ENCODE data around the gene DOCK11.

- TF ChIP-seq CTCF (IDR thresholded peaks at IDR 0.05; ENCODE audit: poor library complexity, severe bottlenecking): no peak
- TF ChIP-seq RAD21 (conservative IDR thresholded peaks at IDR 0.05): no peak
- no peak for TF ChIP-seq EZH2 (IDR thresholded peaks at IDR 0.05; ENCODE audit: borderline replicate concordance, insufficient read depth, low read length, poor library complexity, severe bottlenecking)
- TF ChIP-seq POLR2AphosphoS5 (IDR thresholded peaks at IDR 0.05): no peak
- no peak for TF ChIP-seq REST (IDR thresholded peaks at IDR 0.05; ENCODE audit: borderline replicate concordance)
- no peak for TF ChIP-seq TAF1 (IDR thresholded peaks at IDR 0.05; ENCODE audit: low read depth)
- no peak for TF ChIP-seq SMC3 (conservative IDR thresholded peaks at IDR 0.05; ENCODE audit: poor library complexity)
These were observed 207.1 kb downstream of the DOCK11 start for GRCh38 chrX:118702741-118703140.

All from neural cell (in vitro differentiated cells).